Lower leg skin (tissue), 4 donors: ENCODE results near the gene PLCH2. TPM values are rescaled to one million over a fixed set of nuclear protein-coding genes. Genes with fewer than 3 reads are reported as not detected.

Experiments used
- DNase-seq, 2 donors: peaks; one replicate each; pipeline ENCODE4 v3.0.0-alpha.2; 2019; ENCODE audit warnings: low spot score in 2 of 2
- H3K4me3 ChIP-seq: fragments of 200-600 bp; sonication (generic); 2 replicates; pipeline ENCODE4 v1.5.1; 2017; ENCODE audit warnings: mild to moderate bottlenecking, low read depth; ENCODE audit not compliant: poor library complexity, severe bottlenecking
- POLR2A ChIP-seq, 2 donors: fragments of 450-650 bp; IDR thresholded peaks; one replicate each; pipeline ENCODE4 v1.6.1; 2016 to 2017; ENCODE audit warnings: antibody characterized with exemption in 2 of 2, mild to moderate bottlenecking in 1 of 2, moderate library complexity in 1 of 2
- WGBS, 2 donors: methylation state at CpG; one replicate each; pipeline ENCODE4 v1.1.5; 2018; 5-methylcytosine and 5-hydroxymethylcytosine counted together
- intact Hi-C: fragments of 100-400 bp; cut with DNase I; formaldehyde crosslinking; loops from one replicate; pipeline ENCODE4 v1.15.0; 2023; ENCODE audit warnings: low total_unique reads
- total RNA-seq, 4 donors: library from RNA; depleted of rRNA; stranded (reverse); fragments of >200 nt; gene quantifications; one replicate each; pipeline ENCODE4 v1.1.0, GENCODE V29; 2016
- TF ChIP-seq, protein P1 (sequence below), 3 donors: fragments of 450-650 bp; IDR thresholded peaks; one replicate each; pipeline ENCODE4 v1.5.1; 2016; ENCODE audit warnings: antibody characterized with exemption in 3 of 3, mild to moderate bottlenecking in 3 of 3, moderate library complexity in 2 of 3

Gene PLCH2
- total RNA-seq, 4 donors from 2014 or later: 83.2 to 170 (median 115) TPM

DNA sequence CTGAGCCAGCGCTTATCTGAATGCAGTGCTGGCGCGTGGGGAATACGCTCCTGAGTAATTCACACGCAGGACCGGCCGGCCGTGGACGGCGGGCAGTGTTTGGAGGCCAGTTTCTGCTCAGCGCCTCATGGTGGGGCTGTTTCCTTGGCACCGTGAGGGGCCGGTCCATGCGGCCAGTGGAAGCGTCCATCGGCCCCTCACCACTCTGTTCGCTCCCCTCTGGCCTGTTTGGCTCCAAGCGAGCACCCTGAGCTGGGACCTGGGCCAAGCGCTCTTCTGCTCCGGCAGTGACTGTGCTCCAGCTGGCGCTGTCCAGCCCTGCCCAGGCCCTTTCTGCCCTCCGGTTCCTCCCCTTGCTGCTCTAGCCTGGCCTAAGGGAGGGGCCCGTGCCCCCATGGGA lies 16.3 kb upstream of the PLCH2 start:
- intact Hi-C loops: no loop called here
- TF ChIP-seq POLR2A (IDR thresholded peaks at IDR 0.05): no peak
- TF ChIP-seq, protein P1, sequence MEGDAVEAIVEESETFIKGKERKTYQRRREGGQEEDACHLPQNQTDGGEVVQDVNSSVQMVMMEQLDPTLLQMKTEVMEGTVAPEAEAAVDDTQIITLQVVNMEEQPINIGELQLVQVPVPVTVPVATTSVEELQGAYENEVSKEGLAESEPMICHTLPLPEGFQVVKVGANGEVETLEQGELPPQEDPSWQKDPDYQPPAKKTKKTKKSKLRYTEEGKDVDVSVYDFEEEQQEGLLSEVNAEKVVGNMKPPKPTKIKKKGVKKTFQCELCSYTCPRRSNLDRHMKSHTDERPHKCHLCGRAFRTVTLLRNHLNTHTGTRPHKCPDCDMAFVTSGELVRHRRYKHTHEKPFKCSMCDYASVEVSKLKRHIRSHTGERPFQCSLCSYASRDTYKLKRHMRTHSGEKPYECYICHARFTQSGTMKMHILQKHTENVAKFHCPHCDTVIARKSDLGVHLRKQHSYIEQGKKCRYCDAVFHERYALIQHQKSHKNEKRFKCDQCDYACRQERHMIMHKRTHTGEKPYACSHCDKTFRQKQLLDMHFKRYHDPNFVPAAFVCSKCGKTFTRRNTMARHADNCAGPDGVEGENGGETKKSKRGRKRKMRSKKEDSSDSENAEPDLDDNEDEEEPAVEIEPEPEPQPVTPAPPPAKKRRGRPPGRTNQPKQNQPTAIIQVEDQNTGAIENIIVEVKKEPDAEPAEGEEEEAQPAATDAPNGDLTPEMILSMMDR (IDR thresholded peaks at IDR 0.05): no peak
- no peak for DNase-seq
- no peak overlapping the region for H3K4me3 ChIP-seq
- 51 to 56% methylated on average over 19 to 23 of the region's 23 CpGs for WGBS, 2 donors

DNA sequence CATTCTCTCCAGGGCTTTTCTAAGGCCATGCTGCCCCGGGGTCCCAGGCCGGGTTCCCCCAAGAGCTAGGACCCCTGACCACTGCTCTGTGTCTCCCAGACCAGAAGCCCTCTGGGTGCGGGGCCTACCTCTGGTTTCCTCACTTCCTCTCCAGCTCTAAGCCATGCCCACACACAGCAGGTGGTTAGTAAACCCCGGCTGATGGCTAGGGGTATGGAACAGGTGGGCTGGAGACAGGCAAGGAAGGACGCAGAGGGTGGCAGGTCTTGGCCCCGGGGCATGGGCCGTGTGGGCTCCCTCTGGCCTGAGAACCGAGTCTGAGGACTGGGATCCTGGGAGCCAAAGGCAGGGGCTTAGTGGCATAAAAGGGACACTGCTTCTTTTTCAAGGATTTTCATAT lies 15.9 kb upstream of the PLCH2 start:
- H3K4me3 ChIP-seq: no peak overlapping the region
- 60 to 69% methylated on average over 8 of the region's 8 CpGs for WGBS, 2 donors
- intact Hi-C loops: no loop called here
- TF ChIP-seq, protein P1 (IDR thresholded peaks at IDR 0.05): no peak
- no peak for TF ChIP-seq POLR2A (IDR thresholded peaks at IDR 0.05)
- no peak for DNase-seq

DNA sequence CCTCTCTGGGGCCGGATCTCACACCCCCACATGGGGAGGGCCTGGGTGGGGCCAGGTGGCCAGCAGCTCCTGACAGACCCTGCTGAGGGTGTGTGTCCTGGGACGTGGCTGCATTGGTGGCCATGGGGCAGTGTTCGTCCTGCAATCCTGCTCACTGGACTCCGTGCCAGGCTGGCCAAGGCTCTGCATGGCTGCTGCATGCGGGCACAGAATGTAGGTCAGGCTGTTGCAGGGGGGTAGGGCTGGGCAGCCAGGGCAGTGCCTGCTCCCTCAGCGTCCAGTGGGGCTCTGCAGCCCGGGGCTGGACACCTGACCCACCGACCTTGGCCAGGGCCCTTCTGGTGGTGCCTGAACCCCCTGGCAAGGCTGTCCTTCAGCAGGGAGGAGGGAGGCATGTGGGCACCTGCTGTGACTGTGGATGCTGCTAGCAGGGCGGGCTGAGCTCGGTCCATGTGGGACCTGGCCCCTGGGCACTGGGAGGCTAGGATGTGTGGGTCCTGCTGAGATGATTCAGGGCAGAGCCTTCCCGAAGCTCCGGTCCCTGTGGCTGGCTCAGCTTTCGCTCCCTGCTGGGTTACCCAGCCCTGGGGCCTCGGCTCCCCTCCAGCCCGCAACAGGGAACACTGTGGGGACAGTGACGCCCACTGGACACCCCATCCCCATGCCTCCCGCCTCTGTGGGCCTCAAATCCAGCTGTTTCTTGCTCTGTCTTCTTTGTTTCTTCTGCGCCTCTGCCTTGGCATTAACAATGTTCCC lies 14.9 kb upstream of the PLCH2 start:
- no peak for TF ChIP-seq POLR2A (IDR thresholded peaks at IDR 0.05)
- TF ChIP-seq, protein P1 (IDR thresholded peaks at IDR 0.05): no peak
- WGBS, 2 donors: 71 to 77% methylated on average over 10 to 12 of the region's 18 CpGs
- DNase-seq: no peak
- no peak overlapping the region for H3K4me3 ChIP-seq
- intact Hi-C loops: no loop called here

DNA sequence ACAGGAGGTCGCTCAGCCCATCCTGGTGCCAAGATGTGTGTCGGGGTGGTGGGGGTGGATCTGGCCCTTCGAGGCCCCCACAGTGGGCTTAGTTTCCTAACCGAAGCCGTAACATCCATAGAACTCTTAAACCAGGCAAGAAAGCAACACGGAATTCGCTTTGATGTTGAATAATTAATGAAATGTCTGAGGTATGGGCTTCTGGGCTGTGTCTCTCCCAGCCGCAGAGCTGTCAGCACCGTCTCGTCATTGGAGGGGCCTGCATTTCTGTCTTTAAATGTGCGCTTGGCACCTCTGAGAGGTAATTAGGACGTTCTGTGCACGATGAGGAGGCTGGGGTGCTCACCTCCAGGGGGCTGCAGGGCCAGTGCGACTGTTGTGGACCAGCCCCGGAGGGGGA lies 13.3 kb upstream of the PLCH2 start:
- TF ChIP-seq, protein P1 (IDR thresholded peaks at IDR 0.05): no peak
- no peak for TF ChIP-seq POLR2A (IDR thresholded peaks at IDR 0.05)
- intact Hi-C loops: no loop called here
- no peak for DNase-seq
- H3K4me3 ChIP-seq: no peak overlapping the region
- 59 to 62% methylated on average over 13 to 15 of the region's 15 CpGs for WGBS, 2 donors

DNA sequence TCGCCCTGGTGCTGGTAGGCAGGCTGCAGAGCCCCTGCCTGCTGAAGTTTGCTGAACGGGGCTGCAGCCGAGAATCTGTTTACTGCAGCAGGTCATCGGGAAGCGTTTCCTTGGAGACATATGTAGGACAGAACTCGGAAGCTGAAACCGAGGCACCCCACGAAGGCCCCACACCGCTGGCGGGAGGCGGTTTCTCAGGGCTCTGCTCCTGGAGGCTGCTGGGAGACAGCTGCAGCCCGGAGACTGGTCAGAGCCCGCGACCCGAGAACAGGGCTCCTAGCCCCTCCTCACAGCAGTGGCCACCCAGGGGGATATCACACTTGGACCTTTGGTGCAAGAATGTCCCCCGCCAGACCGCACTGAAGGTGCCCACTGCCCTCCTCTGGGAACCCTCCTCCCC lies 12.7 kb upstream of the PLCH2 start:
- intact Hi-C loops: no loop called here
- no peak overlapping the region for H3K4me3 ChIP-seq
- WGBS, 2 donors: 55 to 68% methylated on average over 12 to 15 of the region's 17 CpGs
- TF ChIP-seq POLR2A (IDR thresholded peaks at IDR 0.05): no peak
- DNase-seq: no peak

DNA sequence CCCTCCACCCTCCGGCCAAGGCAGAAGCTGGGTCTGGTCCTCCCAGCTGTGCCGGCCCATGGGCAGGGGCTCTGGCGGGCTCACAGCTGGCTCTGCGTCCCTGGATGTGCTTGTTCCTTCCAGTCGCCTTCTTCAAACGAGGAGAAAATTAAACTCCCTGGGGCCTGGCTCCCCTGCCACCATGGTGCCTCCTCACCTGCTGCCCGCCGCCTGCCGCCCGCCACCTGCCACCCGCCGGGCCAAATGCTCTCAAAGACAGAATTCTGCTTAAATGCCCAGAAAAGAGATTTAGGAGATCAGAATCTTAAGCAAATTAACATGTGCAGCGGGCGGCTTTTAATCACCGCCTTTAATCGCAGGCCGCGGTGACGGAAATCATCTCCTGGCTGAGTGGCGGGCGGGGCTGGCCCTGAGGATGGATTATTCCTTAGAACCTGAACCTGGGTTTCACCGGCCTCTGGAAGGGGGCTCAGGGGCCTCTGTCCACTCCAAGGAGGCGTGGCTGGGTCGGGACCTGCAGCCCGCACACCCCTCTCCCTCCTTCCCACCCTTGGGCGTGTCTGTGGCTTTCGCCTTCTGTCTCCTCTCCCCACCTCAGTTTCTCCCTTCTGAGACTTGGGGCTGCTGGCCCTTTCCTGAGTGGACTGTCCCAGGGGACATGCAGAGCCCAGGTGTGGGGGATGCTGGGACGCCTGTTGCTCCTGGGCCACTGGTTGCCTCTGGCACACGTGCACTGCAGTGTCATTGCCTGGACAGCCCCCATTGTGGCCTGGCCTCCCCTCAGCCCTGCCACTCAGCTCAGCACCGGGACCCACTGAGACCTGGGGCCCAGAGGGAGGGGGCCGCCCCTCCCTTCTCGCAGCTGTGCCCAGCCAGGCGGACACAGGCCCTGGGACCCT lies 10.5 kb upstream of the PLCH2 start:
- no peak for DNase-seq
- no peak overlapping the region for H3K4me3 ChIP-seq
- no peak for TF ChIP-seq POLR2A (IDR thresholded peaks at IDR 0.05)
- TF ChIP-seq, protein P1 (IDR thresholded peaks at IDR 0.05): no peak
- WGBS, 2 donors: 68 to 75% methylated on average over 33 of the region's 33 CpGs
- intact Hi-C loops: no loop called here
